Hematopoietic multipotent progenitor cell treated with erythropoietin and hydrocortisone succinate and interleukin-3 and kit ligand, for 8 days (in vitro differentiated cells): ENCODE measurements around the gene ARCN1.

ENCODE experiments used
- DNase-seq: peaks from one replicate; pipeline ENCODE4 v3.0.0-alpha.2; 2015

Gene ARCN1

DNA sequence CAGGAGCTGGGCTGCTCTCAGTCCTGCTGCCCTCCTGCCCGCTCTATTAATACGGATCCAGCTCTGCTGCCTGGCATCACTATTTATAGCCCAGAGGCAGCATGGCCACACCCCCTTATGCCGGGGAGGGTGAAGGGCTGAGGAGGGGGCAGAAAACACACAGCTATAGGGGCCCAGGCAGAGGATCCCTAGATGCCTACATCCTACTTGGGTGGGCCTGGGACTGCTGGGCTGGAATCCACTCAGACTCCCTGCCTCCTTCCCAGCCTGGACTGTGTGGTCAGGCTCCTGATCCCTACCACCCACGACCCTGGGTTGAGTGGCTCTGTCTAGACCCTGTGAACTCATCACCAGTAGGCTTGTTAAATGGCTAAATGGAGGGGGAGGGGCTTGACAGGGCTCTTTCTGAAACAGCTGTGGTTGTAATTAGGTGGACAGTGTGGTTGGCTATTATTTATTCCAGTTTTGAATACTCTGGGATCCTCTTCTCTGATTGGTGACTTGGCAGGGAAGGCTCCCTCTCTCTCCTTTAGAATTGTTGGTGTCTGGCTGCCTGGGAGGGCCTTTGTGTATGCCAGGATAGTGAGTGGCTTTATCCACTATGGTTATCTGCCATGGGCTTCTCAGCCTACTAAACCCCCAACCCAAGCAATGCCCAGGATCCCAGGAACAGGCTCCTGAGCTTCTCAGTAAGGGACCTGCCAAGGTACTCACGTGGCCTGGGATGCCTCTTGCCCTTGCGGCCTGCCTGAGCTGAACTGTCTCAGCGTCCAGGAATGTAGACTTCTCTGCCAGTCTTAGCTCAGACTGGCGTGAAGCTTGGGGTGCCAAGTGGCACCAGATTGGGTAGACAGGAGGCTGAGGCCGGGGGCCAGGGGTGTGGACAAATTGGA lies 50.4 kb downstream of the ARCN1 start:
- no peak for DNase-seq

DNA sequence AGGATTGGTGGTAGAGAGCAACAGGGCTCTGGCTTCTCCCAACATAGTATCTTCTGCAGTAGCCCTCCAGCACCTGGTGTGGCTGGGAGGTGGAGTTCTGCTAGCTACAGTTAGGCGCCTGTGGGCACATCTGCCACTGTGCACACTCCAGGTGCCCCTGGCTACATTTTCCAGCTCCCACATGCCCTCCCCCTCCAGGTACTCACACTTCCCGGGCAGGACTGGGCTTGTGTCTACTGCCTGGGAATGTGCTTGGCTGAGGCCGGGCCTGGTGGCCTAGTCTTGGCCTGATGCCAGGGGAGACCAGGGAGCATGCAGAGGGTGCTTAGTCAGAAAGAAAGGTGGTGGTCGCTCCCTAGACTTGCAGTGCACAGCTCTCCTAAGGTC lies 51.1 kb downstream of the ARCN1 start:
- no peak for DNase-seq

DNA sequence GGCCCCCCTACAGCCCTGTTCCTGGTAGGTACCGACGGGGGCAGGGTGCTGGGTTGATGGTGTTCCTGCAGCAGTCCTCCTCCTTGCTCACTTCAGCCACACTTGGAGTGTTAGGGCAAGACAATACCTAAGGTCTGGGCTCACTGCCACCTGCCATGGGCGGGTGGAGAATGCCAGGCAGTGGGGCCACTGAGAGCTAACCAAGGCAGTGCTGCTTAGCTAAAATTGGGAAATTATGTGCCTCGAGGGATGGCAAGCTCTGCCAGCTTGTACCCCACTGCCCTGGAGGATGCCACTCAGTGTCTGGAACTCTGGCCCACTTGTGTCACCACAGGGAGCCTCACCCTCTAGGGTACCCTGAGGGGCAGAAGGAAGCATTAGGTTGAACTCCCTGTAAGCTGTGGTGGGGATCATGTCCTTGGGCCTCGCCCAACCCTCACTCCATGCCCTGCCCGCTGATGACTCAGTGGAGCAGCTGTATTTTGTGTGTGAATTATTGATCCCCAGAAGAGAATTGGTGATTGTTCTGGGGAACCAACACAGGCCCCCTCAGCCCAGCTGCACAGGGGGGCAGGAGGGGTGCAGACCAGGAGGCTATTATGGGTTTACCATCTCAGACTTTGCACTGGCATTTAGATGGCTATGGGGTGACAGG lies 53.0 kb downstream of the ARCN1 start:
- DNase-seq, result no peak

DNA sequence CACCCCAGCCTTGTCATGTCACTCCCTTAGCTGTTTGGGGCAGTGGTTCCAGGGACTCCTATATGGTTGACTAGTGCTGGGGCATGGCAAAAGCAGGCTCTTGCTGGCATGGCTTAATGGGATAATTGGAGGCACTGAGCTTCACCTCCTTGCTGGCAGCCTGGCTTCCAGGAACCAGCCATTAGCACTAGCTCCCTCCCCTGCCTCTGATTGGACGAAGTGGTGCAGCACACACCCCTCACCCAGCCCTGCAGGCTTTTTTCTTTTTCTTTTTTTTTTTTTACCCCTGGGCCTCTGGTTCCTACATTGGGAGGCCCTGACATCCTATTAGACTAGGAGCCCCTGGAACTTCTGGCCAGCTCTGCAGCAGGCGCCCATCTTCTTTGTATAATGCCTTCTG lies 53.8 kb downstream of the ARCN1 start:
- DNase-seq, result peak; percentile 36

DNA sequence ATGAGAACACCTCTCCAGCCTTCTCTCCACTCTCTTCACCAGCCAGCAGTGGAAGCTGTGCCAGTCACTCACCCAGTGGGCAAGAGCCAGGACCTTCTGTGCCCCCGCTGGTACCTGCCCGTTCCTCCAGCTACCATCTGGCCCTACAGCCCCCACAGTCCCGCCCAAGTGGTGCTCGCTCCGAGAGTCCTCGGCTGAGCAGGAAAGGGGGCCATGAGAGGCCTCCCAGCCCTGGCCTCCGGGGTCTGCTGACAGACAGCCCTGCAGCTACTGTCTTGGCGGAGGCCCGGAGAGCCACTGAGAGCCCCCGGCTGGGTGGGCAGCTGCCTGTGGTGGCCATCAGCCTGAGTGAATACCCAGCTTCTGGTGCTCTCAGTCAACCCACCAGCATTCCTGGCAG lies 55.4 kb downstream of the ARCN1 start:
- DNase-seq, result no peak

DNA sequence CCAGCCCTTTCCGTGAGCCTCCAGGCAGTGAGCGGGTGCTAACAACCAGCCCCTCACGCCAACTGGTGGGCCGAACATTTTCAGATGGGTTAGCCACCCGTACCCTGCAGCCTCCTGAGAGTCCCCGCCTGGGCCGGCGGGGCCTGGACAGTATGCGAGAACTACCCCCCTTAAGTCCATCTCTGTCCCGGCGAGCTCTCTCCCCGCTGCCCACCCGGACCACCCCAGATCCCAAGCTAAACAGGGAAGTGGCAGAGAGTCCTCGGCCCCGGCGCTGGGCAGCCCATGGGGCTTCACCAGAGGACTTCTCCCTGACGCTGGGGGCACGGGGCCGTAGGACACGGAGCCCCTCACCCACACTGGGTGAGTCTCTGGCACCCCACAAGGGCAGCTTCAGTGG lies 55.8 kb downstream of the ARCN1 start:
- DNase-seq, result no peak

DNA sequence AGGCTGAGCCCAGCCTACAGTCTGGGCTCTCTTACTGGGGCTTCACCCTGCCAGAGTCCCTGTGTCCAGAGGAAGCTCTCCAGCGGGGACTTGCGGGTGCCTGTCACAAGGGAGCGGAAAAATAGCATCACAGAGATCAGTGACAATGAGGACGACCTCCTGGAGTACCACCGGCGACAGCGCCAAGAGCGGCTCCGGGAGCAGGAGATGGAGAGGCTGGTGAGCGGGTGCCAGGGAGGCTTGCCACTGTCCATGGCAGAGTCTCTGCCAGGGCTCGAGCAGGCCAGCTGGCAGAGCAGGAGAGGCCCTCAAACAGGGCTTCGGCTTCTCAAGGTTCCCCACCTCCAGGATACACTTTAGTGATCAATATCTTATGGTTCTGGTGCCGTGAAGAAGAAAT lies 56.2 kb downstream of the ARCN1 start:
- DNase-seq, result no peak

DNA sequence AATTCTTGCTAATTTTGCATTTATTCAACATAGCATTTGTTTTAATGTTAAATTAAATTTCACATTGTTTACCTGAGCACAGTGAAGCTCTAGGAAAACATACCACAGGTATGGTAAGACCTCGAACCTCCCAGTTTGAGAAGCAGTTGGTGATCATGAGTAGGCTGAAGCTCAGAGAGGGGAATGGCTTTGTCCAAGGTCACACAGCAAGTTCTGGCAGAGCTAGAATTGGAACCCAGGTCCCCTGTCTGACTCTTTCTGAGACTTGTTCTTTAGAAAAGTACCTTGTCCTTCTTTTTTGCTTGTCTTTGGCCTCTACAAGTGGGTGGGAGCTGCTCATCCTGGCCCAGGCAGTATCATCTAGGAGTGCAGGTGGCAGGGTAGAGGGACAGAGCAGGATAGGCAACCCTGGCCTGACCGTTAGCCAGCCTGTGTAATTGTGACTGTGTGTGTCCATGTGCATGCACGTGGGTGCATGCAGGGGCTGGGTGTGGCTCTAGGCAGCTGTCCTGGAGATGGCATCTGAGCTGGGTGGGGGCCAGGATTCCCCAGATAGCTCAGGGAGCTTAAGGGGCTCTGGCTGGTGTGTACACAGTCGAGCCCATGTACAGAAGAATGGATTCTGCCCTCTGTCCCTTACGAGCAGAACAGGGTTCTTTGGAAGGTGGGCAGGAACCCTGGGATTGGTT lies 56.8 kb downstream of the ARCN1 start:
- DNase-seq, result peak; percentile 29

DNA sequence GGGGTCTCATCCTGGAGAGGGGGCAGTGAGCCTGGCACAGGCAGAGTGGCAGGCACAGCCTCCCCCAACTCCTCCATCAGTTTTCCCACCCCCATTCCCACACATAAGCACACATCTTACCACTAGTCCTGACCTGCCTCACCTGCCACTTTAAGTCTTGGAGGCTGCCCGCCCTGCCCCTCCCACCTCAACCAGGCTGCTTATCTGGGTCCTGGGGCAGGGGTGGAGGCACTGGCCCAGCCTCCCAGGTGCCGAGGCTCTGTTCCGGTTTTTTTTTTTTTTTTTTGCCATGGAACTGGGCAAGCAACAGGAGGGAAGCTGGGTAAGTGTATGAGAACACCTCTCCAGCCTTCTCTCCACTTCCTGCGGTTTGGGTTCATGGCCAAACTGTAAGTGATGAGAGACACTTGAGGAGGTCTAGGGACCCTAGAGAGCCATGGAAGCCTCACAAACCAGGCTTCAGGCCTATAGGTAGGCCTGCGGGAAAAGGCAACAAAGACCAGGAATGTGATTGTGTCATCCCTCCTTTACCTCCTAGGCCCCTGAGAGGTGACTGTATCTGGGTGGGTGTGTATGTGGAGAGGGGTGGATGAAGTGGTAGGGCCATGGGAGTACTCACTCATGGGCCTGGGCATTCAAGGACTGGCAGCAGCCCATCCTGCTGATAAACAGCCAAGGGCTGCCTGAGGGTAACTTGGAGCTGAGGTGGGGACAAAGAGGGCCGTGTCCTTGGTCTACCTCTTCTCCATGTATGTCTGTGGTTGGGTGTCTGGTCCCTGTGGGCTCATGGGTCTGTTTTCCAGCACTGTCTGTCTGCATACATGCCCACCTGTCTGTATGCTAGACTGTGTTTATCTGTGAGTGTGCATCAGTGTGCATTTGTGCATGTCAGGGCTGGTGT lies 57.8 kb downstream of the ARCN1 start:
- DNase-seq, result no peak

DNA sequence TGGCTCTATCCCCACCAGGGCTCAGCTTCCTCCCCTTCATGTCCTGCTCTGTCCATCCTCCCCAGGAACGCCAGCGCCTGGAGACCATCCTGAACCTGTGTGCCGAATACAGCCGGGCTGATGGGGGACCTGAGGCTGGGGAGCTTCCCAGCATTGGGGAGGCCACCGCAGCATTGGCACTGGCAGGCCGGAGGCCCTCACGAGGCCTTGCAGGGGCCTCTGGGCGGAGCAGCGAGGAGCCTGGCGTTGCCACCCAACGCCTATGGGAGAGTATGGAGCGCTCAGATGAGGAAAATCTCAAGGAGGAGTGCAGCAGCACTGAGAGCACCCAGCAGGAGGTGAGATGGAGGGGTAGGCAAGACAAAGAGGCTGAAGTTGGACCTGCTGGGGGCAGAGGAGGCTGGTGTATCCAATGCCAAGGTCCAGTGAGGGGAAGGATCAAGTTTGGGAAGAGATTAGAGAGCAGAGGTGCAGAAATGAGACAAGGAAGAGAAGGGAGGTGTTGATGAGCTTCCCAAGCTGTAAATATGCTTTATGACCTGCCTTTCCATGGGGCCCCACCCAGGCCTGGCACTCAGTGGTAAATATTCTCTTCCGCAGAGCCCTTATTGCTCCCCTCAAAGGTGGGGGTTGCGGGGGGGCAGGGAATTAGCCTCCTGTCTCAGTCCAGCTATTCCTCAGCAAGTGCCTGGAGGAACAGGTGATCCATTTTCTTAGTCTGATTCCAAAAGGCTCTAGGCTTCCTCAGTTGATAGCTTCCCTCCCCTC lies 59.1 kb downstream of the ARCN1 start:
- DNase-seq, result no peak

DNA sequence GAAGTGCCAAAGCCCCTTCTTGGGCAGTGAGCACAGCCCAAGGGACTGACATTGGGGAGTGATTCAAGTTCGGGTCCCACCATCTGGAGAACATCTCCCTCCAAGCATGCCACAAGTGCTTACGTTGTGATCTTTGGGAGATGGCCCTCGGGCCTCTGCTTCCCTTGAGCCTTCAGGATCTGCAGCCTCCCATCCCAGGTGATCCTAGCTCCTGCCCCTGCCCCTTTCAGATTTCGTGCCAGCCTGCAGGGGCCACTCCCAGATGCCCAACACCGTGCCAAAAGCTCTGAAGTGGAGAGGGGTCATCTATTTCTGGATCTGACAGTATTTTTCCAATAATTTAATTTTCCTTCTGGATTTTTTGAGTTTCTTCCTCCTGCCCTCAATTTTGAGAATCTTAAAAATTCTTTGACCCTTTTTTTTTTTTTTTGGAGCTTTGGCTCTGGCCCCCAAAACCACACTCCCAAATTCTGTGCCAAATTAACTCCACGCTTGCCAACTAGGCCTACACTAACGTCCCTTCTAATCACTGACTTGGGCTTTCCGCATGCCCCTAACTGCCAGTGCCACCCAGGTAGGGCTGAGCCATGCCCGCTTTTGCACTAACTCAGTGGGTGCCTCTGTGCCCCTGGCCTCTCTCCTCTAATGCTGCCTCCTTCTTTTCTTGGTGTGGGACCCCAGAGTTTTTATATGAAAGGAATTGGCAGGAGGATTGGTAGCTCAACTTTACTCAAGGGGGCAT lies 60.5 kb downstream of the ARCN1 start:
- no peak for DNase-seq

DNA sequence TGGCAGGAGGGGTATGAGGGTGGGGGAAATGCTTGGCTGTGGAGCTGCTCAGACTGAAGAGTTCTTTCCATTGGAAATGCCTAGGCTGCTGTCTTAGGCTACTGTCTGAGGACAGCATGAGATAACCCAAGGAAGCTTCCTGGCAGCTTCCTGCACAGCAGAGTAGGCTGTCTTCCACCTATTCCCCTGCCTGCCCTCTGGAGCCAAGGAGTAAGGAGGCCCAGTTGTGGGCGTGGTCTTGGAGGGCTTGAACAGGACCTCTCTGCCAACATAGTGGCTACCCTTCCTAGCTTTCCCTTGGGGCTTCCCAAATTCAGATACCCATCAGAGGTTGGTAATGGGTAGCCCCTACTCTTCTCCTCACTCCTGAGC lies 61.1 kb downstream of the ARCN1 start:
- DNase-seq, result no peak

DNA sequence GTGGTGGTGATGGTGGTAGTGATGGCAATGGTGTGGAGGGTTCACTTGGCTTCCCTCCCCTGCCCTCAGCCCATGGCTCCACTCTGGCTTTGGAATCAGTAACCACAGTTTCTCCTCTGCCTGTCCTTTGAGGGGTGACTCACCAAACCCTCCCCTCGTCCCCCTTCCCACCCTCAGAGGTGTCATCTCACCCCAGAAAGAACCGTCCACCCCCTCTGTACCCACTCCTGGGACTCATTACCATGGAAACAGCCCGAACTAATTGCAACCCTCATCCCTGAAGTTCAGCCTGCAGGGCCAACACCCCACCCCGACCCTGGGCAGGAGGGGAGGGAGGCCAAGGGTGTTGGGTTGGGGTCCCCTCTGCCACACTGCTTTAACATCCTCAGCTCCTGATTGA lies 61.8 kb downstream of the ARCN1 start:
- no peak for DNase-seq

DNA sequence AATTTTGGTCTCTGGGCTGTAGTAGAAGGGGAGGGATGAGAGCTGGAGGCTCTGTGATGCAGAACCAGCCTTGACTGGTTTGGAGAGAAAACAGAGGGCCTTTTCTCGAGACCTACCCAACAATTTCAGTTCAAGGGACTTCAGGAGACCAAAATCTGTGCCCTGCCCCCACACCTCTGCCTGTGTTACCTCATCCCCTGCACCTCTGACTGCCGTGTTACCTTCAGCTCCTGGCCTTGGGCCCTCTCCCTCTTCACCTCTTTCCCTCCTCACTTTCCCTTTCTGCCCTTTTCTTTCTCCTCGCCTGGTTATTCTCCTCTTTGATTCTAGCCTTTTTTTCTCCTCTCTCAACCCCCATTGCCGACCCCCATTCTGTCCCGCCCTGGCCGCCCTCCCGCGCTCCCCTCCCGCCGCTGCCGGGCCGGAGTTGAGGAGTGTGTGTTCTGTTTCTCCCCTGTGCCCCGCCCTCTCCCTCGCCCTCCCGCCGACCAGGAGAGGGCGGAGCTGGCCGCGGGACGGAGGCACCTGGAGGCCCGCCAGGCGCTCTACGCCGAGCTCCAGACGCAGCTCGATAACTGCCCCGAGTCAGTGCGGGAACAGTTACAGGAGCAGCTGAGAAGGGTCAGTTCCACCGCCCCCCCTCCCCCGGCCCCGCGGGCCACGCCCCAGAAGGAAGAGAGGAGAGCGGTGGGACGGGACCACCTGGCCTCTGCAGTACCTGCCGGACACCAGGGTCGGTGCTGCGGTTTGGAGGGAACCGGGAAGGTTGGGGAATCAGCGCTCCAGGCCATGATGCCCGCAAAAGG lies 62.4 kb downstream of the ARCN1 start:
- DNase-seq, result peak; percentile 38

DNA sequence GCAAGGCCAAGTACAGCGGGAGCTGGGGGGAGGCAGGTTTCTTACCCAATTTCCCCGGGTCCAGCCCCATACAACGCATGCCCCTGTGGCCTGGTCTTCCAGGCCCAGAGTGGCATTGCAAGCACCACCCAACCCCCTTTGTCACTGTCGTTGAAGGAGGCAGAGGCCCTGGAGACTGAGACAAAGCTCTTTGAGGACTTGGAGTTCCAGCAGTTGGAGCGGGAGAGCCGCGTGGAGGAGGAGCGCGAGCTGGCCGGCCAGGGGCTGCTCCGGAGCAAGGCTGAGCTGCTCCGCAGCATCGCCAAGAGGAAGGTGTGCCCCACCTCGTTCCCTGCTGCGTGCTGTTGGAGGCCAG lies 63.0 kb downstream of the ARCN1 start:
- DNase-seq, result no peak

DNA sequence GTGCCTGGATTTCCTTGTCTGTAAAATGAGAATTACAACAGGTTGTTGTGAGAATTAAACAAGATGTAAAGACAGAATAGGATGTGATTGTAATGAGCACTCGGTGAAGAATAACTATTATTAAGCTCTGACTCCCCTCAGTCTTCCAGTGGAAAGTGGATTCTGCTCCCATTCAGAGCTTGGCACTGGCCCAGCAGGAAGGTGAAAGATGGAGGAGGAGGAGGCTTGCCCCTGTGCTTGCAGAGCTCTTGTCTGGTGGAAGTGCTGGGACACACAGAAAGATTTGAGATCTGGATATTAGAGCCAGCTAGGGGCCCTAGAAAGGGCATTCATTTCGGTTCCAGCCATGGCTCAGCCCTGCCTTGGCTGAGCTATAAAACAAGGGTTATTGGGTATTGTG lies 63.4 kb downstream of the ARCN1 start:
- DNase-seq, result no peak

DNA sequence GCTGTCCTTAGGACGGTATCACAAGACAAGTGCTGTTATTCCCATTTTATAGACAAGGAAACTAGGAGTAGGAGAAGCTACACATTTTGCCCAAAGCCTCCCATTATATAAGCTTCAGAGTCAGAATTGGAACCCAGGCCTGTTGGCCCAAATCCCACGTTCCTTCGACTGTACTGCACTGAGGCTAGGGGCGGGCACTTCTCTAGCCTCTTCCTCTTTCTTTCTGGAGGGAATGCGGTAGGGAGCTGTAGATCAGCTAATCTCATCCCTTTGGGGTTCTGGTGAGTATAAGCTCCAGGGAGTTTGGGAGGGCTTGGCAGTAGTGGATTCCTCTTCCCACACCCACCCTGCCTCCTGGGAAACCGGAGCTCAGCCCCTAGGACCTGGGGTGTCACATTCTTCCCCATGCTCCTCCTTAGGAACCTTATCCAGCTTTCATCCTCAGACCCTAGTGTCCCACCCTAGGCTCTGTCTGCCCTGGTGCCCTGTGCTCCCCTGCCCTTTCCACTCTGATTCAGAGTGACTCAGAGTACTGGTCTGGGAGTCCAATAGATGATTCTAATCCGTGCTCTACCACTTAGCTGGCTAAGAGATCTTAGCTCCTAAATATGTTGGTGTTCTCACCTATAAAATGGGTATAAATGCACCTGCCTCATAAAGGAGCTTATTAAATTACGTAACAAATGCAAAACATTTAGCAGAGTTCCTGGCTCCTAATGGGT lies 64.5 kb downstream of the ARCN1 start:
- no peak for DNase-seq

DNA sequence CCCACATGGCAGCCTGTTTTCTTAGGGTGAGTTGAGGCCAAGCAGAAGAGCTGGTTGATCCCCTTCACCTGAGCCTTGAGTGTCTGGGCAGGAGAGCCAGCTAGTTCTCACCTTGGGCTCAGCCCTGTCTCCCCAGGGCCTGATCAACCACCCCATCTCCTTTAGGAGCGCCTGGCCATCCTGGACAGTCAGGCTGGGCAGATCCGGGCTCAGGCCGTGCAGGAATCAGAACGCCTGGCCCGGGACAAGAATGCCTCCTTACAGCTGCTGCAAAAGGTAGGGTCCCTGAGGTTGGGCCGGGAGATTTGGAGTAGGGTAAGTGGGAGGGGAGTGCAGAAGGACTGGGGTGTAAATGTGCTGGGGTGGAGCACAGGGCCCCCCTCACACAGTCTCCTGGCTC lies 66.5 kb downstream of the ARCN1 start:
- no peak for DNase-seq

DNA sequence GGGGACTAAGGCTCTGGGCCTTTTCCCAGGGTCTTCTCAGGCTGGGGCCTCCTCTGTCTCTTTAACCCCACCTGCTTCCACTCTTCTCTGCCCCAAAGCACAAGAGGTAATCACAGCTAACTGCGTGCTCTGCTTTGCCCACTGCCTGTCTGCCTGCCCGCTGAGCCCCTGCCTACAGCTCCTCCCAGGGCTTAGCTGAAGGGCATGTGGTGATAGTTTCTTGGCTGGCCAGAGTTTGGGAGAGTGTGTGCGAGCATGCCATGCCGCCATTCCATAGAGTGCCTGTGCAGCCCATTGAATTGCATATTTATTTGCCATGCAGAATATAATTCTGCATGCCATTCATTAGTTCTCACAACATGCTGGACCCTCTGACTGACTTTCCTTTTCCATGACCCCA lies 67.7 kb downstream of the ARCN1 start:
- no peak for DNase-seq
